T1000 (cell line): Measurements from ENCODE around the gene TMEM205.
"Not testable (repeated sequence)": the region's sequence is repeated elsewhere in the genome, so short reads cannot be mapped to it uniquely, and the experiment has no call there.

Experiments
- DNase-seq: peaks from one replicate; lab custom pipeline; 2025; ENCODE audit warnings: mixed read lengths; lab: John Stamatoyannopoulos, UW

Gene TMEM205

DNA sequence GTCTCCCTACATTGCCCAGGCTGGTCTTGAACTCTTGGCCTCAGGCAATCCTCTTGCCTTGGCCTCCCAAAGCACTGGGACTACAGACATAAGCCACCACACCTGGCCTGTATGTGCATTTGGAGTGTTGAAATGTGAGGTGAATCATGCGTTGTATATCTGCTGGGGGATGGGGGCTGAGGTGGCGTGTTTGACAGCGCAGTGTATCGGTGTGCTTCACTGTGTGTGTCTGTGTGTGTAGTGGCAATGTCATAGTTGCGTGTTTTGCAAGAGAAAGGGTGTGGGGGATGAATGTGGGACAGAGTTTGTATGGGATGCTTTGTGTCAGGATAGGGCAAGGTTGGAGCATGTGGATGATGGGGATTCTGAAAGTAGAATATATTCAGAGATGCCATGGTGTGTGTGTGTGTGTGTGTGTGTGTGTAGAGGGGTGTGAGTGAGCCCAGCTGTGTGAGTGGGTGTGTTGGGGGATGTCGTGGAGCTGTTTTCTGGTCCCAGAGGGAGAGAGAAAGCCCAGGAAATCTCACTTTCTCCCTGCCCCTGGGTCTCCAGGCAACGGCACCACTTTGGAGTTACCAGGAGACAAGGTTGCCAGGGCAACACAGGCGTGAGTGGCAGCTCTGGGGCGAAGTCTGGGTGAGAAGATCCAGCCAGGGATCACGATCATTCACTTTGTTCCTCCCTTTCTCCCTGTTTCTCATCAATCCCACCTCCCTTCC, 27.3 kb upstream of the TMEM205 start:
- DNase-seq = no peak

DNA sequence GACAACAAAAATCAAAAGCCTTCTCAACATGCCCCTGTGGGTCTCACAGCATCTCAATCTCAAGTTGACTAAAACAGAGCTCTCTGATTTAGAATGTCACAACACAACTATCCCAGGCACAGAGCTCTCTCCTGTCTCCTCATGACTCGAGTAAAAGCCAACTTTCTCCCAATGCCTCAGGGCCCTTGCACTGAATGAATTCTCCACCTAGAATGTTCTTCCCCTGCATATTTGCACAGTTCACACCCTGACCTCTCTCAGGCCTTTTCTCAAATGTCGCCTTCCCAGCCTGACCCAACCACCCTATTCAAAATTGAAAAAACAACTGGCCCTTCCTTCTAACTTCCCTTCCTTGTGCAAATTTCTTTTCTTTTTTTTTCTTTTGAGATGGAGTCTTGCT, 24.7 kb upstream of the TMEM205 start:
- no peak for DNase-seq

DNA sequence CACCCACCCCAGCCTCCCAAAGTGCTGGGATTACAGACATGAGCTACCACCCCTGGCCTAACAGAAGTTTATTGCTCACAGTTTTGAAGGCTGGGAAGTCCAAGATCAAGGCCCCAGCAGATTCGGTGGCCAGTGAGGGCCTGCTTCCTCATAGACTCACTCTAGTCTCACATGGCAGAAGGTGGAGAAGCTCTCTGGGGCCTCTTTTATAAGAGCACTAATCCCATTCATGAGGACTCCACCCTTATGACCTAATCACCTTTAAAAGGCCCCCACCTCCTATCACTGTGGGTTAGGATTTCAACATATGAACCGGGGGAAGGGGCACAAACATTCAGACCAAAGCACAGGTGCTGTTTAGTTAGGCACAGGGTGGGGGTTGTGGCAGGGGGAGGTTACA, 21.5 kb upstream of the TMEM205 start:
- no peak for DNase-seq

DNA sequence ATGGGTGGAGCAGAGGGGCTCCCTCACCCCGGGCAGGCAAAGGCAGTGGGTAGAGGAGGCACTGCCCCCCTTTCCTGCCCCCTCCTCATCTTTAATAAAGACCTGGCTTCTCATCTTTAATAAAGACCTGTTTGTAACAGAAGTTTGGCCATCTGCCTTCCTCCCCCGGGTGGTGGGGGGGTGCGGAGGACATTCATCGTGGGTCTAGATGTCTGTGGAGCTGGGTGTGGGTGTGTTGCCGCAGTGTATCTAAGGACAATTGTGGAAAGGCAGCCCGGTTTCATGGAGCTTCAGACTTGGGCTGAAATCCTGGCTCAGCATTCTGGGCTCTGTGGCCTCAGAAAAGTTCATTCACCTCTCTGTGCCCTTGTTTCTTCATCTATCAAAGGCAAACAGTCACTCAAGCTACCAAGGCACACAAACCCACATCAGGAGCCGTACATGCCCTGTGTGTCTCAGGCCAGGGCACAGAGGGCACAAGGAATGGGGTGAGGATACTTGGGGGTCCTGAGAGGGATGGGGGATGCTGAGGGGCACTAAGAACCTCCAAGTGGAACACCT, 19.6 kb upstream of the TMEM205 start:
- DNase-seq = no peak

DNA sequence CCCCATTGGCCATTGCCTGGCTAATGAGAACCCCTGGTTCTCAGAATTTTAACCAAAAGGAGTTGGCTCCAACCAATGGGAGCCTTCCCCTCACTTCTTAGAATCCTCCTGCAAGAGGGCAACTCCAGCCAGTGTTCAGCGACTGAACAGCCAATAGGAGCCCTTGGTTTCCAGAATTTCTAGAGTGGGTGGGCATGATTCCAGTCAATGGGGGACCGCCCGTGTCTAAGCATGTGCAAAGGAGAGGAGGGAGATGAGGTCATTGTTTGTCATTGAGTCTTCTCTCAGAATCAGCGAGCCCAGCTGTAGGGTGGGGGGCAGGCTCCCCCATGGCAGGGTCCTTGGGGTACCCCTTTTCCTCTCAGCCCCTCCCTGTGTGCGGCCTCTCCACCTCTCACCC, 18.9 kb upstream of the TMEM205 start:
- no peak for DNase-seq

DNA sequence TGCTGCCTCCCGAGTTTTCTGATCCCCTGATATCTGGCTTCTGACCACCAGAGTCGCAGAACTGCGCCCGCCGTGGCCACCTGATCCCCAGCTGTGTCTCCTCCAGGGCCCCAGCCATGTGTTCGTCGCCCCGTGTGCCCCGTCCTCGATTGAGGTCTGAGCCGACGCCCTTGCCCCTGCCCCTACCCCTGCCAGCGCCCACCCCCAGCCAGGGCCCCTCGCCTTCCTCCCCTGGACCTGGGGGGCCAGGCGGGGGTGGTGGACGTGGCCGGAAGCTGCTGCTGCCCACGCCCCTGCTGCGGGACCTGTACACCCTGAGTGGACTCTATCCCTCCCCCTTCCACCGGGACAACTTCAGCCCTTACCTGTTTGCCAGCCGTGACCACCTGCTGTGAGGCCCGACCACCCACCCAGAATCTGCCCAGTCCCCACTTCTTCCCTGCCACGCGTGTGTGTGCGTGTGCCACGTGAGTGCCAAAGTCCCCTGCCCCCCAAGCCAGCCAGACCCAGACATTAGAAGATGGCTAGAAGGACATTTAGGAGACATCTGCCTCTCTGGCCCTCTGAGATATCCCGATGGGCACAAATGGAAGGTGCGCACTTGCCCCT, 18.3 kb upstream of the TMEM205 start:
- DNase-seq = no peak

DNA sequence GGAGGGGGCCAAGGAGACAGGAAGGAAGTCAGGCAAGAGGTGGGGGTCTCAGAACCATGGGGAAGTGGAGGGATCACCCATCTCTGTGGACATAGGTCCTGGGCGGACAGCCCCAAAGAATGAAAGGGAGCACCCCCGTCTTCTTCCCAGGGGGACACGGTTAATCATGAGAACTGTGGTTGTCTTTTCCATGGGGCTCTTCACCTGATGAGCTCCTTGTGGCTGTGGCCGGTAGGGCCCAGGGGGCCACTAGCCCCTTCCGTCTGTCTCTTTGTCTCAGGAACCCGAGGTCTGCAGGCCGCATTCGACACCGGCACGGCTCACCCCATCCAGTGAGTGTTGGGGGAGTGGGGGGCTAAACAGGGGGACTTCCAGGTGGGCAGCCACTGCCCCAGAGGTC, 17.8 kb upstream of the TMEM205 start:
- no peak for DNase-seq

DNA sequence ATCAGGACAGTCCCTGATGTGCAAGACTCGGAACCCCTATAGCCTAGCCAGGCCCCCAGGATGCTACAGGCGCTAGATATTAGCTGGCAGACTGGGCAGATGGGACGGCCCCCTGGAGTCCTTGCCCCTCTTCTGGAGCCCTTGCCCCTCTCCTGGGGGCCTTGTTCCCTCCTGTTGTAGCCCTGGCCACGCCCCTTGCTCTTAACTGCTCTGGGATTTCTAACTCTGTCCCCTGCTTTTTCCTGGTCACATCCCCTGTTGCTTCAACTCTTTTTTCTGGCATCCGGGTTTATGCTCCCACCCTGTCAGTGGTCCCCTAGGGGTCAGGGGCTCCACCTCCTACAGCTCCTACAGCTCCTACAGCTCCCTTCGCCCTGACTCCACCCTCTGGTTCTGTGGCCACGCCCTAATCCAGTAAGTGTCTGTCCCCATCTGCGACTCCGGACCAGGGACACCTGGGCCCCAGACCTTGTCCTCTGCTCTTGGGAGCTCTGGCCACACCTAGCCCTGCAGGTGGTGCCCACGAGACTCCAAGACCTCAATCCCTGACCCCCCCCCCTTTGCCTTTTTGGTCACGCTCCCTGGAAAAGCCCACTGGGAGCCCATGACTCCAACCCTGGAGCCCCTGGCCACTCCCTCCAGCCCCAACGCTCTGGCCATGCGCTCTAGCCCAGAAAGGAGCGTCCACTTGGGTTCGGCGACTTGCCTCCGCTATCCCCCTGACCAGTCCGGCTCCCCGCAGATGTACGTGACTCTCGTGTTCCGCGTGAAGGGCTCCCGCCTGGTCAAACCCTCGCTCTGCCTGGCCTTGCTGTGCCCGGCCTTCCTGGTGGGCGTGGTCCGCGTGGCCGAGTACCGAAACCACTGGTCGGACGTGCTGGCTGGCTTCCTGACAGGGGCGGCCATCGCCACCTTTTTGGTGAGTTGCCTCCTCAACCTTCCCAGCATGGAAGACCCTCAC, 16.0 kb upstream of the TMEM205 start:
- no peak for DNase-seq

DNA sequence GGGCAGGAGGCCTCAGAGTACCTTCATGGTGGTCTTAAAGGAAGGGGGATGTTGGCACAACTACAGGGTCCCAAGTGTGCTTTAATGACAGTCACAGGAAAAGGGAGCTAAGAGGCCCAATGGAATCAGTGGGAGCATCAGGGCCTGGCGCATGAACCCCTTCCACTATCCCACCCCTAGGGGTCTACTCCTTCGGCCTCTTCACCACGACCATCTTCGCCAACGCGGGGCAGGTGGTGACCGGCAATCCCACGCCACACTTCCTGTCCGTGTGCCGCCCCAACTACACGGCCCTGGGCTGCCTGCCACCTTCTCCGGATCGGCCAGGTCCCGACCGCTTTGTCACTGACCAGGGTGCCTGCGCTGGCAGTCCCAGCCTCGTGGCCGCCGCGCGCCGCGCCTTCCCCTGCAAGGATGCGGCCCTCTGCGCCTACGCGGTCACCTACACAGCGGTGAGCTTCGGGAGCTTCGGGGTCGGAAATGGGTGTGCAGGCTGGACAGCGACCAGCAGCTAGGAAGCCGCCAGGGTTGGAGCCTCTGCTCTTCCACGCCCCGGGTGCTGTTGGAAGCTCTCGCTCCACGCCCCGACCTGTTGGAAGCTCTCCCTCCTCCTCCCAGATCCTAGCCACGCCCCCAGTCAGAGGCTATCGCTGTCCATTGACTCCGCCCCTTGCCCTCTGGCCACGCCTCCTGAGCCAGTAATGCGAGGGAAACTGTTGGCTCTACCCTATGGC, 15.1 kb upstream of the TMEM205 start:
- no peak for DNase-seq

DNA sequence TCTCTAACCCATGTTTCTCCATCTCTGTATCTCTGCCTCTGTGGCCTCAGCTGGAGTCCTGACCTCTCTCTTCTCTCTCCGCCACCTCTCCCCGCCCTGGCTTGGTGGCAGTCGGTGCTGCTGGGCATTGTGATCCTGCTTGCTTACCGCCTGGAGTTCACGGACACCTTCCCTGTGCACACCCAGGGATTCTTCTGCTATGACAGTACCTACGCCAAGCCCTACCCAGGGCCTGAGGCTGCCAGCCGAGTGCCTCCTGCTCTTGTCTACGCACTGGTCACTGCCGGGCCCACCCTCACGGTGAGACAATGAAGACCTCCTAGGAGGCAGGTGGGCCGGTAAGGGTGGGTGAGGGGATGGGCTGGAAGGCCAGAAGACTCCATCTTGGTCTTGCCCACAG, 13.4 kb upstream of the TMEM205 start:
- DNase-seq = no peak

DNA sequence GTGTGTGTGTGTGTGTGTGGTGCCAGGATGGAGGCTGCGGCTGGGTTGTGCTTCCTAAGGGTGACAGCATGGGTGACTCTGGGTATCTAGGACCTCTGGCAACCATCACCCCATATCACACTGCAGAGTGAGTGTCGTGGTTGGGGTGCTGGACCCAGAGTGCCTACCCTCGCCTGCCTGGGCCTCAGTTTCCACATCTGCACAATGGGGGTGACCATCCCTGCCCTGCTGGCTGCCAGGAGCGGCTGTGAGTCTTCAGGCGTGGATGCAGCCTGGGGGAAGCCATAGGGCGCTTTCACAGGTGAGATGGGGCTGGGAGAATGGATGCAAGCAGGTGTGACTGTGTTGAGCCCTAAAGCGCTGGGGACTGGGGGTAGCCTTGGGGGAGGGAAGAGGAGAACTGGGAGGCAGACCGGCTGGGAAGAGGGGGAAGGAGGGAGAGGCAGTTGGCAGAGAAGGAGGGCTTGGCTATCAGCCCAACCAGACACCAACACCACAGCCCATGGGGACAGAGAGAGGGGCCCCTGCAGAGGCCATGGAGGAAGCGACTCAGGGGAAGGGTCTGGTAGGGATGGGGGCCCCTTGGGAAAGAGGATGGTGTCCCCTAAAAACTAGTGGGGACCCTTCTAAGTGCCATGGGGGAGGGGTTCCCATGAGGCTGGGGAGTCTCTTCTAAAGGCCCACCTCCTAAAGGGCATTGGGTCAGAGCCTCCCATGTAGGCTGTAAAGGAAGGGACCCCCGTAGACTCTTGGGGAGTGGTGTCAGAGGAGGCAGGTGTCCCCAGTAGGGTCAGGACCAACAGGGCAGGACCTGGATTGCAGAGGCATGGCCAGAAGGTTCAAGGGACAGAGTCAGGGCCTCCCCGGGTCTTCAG, 10.8 kb upstream of the TMEM205 start:
- DNase-seq = no peak

DNA sequence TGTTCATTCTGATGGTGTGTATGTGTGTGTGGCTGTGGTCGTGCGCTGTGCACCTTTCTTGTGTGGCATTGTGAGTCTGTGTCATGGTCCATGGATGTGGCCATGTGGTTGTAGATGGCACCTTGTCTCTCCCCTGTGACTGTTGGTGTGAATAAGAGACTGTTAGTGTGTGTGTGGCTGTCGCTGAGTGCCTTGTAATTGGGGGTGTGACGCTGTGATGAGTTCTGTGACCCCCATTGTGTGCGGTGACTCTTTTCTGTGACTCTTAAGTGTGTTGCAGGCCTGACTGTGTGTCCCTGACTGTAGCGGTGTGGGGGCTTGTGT, 10.0 kb upstream of the TMEM205 start:
- no peak for DNase-seq

DNA sequence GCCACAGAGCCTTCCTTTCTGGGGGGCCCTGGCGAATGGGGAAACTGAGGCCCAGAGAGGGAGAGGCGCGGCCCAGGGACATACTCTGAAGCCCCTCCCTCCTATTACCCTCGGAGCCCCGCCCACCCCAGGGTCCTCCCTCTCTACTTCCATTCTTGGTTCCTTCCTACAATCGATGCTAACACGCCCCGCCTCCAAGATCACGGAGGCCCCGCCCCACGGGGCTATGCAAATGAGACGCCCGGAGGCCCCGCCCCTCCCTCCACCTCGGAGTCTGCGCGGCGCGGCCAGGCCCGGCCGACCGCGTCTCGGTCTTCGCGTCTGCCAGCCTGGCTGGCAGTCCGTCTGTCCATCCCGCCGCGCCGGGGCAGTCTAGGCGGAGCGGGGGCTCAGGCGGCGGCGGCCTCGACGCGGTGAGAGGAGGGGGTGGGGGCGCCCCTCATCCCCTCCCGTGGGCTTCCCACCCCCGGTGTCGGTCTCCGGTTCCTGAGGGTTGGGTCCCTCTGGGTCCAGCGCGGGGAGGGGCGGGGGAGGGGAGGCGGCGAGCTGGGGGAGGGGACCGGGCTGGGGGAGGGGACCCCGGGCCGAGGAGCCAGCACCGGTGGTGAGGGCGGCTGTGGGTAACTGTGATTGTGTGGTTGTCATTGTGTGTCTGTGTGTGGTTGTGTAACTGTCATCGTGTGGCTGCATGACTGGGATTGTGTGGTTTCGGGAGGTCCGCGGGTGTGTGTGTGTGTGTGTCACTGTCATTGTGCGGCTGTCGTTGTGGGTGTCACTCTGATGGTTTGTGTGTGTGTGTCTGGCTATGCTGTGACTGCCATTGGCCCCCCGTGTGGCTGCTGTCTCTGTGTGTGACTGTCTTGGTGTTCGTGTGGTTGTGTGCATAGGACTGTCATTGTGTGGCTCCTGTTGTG, 9.3 kb upstream of the TMEM205 start, which contains the start of gene PLPPR2:
TSS of gene PLPPR2 (plus strand) at position 273 of the 914 bp plus-strand sequence. CDS start 2,242 bp downstream, outside the sequence.
- DNase-seq = peak; percentile 82

DNA sequence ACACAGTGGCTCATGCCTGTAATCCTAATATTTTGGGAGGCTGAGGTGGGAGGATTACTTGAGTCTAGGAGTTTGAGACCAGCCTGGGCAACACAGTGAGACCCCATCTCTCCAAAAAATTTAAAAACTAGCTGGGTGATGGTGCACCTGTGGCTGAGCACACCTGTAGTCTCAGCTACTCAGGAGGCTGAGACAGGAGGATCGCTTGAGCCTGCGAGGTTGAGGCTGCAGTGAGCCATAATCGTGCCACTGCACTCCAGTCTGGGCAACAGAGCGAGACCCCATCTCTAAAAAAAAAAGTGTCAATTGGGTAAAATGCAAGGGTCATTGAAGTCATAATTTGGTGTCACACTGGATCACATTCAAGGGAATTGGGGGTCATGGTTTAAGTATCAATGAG, 8.0 kb upstream of the TMEM205 start:
- not testable (repeated sequence) for DNase-seq

DNA sequence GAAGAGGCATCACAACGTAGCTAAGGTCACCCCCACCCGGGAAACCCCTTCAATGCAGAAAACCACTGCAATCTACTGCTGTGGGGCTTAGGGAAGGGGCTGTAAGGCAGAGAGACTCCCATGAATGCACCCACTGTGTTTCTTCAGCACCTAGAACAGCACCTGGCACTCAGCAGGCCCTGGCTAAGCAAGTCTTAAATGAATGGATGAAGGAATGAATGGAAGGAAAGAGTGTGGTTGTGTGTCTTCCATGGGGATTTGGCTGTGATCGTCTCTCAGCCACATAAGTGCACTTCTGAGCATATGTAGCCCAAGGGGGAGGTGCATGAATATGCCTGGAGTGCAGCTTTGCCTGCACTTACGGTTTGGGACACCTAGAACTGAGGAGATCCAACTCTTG, 3.1 kb upstream of the TMEM205 start:
- DNase-seq = no peak

DNA sequence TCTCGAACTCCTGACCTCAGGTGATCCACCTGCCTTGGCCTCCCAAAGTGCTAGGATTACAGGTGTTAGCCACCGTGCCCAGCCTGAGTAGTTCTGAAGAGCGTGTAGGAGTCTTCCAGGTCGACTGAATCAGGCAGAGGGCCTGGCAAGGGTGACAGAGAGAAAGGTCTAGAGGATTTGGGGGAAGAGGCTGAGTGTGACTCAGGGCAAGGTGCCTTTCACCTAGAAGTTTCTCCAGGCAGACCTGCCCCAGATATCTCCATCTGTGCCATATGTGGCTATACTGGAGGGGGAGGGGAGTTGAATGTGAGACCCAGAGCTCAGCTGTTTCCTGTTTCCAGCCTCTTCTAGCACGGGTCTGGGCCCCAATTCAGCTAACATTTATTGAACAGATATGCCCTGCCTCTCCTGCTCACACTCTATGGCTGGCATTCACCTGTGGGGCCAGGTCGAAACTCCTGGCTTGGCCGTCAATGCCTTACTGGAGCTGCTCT, 1.5 kb upstream of the TMEM205 start:
- no peak for DNase-seq

DNA sequence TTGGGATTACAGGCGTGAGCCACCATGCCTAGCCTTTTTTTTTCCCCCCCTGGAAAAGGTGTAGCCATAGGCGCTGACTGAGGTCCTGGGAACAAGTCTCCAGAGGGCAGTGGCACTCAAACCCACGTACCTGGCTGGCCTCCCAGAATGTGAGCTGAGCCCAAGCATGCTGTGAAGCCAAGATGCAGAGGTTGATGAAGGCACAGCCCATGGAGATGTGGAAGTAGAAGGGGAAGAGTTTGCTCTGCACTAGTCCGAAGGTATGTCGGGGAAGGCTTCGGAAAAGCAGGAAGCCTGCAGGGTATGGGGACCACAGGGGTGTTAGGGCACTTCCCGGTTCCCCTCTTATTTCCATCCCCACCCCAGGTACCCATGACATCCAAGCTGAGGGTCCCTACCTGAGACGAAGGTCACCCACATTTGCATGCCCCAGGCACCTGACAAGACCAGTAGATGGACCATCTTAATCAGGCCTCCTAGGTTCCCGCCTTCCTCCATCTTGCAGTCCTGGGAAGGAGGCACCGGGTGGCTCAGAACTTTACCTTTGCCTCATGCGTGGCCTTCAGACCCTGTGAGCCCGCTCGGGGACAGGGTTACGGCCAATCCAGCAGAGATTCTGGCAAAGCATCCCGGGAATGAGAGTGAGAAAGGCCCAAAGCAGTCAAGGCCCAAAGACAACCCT, 805 bp downstream of the TMEM205 start:
- no peak for DNase-seq

DNA sequence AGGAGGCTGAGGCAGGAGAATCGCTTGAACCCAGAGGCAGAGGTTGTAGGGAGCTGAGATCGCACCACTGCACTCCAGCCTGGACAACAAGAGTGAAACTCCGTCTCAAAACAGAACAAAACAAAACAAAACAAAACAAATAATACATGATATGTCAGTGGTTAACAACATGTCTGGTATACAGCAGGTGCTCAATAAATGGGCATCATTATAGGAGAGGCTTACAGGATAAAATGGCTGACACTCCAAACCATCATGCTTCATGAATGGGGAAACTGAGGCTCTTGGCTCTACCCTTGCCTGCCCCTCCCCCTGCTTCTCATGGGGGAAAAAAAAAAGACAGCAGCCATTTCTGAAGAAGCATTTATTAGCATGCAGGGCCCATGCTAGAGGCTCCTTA, 3.6 kb downstream of the TMEM205 start:
- no peak for DNase-seq

DNA sequence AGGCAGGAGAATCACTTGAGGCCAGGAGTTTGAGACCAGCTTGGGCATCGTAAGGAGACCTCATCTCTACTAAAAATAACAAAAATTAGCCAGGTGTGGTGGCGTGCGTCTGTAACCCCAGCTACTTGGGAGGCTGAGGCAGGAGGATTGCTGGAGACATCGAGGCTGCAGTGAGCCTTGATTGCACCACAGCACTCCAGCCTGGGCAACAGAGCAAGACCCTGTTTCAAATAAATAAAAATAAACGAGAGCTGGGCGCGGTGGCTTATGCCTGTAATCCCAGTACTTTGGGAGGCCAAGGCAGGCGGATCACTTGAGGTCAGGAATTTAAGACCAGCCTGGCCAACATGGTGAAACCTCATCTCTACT, 6.0 kb downstream of the TMEM205 start:
- not testable (repeated sequence) for DNase-seq
